ENCODE results near the gene KIF6.
"Not testable (repeated sequence)": the region's sequence is repeated elsewhere in the genome, so short reads cannot be mapped to it uniquely, and the experiment has no call there.

KIF6 gene

DNA sequence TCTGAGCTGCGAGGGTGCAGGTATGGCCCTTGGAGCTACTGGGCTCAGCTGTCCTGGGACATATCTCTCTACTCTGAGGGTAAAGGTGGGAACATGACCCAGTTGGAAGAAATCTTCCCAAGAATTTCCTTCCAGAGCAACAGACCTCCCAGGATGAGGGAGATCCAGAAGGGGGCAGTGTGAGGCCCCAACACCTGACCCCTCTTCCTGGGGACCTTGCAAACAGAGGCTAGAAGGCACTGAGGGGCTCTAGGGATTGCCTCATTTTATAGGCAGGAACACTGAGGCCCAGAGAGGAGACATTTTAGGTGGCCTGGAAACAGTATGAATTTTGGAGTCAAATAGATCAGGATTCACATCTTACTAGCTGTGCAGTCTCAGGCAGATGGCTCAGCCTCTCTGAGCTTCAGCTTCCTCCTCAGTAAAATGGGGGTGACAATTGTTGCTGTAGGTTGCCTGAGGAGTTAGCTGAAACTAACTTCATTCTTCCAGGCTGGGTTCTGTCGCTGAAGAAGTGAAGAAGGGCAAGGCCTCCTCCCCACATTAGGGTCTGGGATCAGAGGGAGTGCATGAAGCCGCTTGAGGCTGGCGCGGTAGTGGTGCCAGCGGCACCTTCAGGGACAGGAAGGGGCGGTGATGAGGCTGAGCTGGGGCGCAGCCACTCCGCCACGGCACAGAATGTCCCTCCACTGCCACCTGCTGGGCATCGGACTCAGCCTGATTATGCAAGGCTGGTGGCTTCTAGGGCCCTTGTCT, 422.4 kb downstream of the KIF6 start:
- peak; percentile 16 for DNase-seq

DNA sequence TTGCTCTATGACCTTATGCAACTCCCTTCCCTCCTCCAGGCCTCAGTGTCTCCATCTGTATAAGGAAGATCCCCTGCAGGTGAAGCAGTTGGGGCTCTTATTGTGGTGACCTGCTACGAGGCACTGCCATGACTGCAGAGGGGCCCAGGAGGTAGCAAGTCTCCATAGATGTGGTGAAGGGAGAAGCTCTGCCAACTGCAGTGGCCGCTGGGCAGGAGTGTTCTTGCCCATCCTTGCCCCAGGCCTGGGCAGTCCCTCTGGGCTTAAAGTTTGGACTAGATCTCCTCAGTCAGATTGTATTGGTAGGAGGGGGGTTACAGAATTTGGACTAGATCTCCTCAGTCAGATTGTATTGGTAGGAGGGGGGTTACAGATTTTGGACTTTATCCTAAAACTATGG, 423.2 kb downstream of the KIF6 start:
- DNase-seq, result no peak

DNA sequence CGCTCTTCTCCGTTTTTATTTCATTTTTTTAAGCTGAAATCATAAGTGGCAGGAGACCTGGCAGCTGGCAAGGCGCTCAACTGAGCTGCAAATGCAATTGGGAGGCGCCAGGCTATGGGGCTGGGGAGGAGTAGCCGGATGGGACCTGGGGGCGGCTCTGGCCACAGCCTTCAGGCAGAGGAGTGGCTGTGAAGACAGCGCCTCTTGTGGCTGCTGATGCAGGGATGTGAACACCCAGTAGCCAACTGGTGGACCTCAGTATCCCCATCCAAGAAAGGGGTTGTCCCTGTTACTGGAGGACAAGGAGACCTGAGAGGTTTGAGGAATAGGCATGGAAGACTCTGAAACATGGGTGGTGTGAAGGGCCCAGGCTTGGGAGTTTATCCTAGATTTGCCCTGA, 423.6 kb downstream of the KIF6 start:
- DNase-seq, result no peak

DNA sequence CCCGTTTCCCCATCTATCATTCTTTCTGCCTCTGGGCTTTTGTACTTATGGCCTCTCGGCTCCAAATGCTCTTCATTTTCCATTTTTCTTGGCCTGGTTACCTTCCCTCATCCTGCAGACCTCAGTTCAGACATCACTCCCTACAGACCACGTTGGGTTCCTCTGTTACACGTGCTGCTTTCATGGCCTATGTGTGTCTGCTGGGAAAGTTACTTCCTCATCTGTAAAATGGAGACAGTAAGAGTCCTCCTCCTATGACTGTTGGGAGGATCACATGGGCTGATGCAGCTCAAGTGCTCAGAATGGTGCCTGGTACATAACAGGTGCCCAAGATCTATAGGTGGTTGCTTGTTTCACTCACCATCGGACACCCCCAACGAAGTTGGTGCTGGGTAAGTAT, 424.5 kb downstream of the KIF6 start:
- DNase-seq, result no peak

DNA sequence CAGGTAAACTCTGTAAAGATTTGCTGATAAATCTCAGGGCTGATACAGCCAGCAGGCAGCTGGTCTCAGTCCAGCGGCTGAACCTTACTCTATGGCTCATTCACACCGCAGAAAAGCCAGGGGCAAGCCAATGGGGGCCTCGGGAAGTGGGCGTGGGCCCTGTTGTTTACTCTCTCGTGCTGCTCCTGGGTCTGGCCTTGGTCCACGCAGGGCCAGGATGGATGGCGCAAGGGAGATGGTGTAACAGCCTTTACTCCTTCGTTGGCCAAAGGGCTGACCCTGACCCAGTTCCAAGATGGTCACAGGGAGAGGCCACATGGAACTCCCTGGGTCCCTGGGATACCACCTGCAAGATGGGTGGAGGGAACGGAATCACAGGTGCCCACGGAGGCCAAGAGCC, 427.1 kb downstream of the KIF6 start:
- no peak for DNase-seq

DNA sequence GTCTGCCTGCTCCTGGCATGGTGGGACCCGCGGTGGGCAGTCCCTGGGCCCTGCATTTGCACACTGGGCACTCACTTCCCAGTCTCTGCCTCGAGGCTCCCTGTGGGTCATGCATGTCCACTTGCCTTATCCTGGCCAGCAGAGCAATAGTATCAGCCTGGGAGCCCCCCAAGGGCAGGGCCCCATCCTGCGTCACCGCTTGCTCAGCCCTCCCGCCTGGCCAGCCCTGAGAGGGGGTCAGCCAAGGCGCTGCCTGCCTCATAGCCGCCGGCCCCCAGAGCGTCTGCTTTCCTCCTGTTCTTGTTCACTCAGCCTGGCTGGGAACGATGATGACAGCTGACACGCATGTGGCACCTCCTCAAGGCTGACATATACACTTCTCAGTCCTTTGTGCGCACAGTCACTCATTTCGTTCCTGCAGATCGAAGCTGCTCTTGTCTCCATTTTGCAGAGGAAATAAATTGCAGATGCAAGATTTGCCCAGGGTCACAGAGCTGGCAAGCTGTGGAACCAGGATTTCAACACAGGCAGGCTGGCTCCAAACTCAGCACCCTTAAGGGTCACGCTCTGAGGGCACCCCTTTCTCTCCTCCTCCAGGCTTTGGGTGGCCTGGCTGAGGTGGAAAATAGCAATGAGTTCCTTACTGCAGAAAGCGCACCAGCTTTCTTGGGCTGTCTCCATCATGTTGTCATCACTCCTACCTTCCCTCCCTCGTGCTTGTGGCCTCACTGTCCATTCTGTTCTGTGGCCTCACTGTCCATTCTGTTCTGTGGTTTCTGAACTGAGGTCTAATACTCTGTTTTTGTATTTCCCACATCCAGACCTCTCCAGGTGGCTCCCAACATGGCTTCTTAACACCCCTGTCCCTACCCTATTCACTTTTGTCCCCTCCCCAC, 428.2 kb downstream of the KIF6 start:
- DNase-seq, result no peak

DNA sequence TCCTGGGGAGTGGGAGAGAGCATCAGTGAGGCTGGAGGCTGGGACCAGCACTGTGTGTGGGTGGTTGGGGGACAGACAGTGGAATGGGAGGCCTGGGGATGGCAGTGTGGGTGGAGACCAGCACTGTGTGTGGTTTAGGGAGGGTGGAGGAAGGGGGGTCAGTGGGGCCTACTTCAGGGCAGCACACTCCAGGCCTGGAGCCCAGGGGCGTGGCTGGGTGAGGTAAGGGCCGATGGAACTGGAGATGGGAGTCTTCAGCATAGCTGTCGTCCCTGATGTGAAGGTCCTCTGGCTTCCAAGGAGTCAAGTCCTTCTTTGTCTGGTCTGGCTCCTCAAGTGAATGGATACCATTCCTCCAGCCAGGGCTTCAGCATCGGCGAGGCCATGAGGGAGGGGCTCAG, 429.6 kb downstream of the KIF6 start:
- DNase-seq, result no peak

DNA sequence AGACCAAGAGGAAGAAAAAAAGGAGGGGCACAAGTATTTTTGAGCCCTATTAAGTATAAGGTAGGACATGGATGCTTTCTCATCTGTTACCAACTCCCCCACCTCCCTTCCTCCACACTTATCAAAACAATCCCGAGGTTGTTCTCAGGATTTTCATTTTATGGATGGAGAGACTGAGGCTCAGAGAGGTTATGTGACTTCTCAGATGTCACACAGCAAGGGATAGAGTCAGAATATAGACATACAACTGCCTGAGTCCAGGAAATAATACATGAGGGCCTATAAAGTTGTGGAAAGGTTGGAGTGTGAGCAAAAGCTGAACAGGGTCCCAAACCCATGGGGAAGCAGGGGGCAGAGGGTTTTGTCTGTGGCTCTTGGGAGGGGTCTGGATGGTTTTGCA, 430.3 kb downstream of the KIF6 start:
- DNase-seq, result no peak

DNA sequence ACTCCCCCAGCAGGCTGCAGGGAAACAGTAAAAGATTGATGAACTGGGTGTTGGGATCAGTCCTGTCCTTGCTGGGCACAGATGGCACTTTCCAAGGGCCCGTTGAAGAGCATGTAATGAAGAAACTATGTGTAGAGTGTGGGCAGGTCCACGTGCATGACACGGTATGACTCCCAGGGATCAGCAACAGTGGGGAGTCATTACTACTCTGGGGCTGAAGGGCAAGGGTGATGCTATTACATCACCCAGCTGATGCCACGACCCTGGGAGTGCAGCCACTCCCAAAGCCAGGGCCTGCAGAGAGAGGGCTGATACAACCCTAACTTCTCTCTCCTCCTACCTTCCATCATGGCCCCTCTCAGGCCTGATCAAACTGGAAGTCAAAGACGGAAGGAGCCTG, 431.1 kb downstream of the KIF6 start:
- DNase-seq, result no peak

DNA sequence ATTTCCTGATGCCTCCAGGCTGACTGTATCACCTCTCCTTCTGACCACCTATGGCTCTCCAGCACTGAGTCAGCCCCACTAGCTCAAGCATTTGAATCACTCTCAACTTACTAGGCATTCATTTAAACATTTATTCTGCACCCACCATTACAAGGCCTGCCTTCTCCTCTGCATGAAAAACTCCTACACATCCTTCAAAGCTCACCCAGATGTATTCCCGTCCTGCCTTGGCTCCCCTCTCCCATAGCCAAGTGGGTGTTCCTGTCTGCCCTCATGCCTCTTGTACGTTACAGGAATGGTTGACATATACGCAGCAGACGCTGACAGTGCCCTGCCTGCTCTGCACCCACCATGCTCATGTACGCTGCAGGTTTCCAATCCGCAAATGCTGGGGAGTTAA, 432.6 kb downstream of the KIF6 start:
- no peak for DNase-seq

DNA sequence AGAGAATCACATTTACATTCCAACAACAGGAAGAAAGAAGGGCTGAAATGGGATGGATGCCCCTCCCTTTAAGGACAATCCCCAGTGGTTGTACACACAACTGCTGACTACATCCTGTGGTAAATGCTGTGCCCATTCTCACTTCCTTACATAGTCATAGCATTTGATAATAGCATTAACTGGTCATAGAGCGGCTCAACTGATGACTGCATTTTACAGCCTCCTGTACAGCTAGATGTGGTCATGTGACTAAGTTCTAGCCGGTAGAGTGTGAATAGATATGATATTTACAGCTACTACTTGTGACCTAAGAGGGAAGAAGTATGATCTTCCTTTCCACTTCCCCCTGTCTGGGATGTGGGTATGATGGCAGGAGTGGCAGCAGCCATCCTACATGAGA, 435.7 kb downstream of the KIF6 start:
- DNase-seq, result no peak

DNA sequence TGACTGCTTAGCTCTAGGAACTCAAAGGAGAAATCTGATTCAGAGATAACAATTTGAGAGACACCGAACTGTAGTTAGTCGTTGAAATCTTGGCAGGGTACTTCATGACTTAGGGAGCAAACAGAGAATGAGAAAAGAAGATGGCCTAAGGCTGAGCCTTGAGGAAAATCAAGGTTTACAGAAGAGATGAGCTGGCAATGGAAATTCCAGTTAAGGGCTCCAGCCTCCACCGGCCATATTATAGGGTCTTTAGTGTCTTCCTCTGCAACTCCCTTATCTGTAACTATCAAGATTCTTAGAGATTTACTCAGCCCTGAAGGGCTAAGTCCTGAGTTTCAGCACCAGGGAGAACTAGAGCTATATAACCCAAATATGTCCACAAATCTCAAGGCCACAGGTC, 437.6 kb downstream of the KIF6 start:
- no peak for DNase-seq

DNA sequence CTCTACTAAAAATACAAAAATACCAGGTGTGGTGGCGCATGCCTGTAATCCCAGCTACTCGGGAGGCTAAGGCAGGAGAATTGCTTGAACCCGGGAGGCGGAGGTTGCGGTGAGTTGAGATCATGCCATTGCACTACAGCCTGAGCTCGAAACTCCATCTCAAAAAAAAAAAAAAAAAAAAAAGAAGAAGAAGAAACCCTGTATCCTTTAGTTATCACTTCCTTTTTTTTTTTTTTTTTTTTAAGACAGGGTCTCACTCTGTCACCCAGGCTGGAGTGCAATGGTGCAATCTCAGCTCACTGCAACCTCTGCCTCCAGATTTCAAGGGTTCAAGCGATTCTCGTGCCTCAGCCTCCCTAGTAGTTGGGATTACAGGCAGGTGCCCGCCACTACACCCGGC, 438.6 kb downstream of the KIF6 start:
- not testable (repeated sequence) for DNase-seq

DNA sequence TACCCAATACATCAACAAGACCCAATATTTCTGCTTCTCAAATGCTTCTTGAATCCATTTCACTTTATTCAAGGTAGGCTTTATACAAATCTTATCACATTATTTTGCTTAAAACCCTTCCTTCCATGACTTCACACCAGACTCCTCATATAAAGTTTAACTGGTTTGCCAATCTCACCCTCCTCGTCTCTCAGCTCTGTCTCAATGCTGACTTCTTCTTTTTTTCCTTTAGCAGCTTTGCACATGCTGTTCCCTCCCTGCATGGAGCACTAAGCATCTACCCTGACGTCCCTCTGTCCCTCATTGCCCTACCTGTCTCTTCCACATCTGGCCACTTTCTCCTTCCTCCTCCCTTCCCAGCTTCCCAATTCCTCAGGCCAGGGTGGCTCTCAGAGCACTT, 442.4 kb downstream of the KIF6 start:
- DNase-seq, result no peak

DNA sequence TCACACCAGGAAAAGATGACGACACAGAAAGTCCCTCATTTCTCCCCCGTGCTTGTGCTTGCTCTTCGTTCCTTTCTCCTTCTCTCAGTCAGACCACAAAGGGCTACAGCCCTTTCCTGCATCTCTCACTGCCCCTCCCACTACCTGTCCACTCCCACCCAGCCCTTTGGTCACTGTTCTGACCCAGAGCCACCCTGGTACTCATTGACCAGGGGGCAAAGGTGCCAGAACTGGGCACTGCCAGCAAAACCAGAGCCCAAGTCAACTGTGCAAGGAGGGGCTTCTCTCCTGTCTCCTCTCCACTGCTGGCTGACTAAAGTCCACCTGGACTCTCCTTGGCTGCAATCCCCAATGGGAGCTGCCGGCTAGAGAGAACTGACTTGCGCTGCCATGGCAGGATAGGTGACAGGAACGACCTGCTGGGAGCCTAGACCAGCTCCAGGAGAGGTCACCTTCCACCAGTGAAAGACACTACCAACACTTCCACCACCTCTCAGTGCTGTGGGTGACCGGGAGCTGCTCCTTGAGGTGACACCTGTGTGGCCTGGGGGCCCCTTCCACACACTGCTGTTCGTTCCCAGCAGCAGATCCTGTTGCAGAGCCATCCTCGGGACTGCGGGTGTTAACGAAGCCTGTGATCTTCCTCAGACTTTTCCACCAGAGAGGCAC, 443.8 kb downstream of the KIF6 start:
- no peak for DNase-seq

DNA sequence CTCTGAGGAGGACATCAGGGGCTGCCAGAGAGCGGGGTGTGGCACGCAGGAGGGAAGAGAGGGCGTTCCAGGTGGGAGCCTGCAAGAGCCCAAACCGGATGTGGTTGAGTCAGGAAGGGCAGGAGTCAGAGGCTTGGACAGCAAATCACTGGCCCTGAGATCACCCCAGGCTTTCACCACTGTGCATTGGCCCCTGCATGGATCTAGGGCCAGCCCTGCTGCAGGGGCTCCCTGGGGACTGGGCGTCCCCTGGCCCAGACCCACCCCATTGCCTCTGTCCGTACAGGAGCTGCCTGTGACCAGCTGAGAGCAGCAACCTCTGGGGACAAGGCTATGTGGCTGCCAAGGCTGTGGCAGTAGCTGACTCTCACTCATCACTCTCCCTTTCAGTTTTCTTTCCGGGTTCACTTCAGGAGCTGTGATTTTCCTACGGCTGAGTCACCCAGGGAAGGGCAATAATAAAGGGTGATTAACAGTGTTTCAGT, 444.9 kb downstream of the KIF6 start:
- no peak for DNase-seq
